K562 (cell line): ENCODE measurements around the gene HSPB3. TPM values are rescaled to one million over a fixed set of nuclear protein-coding genes. Genes with fewer than 3 reads are reported as not detected.

Experiments used
- ATAC-seq: fragments of 200-7000 bp; cut with Tn5 transposase; 3 replicates; pipeline ENCODE4 v1.9.1; 2020; ENCODE audit warnings: moderate library complexity
- BruUV-seq: library from RNA; stranded (reverse); fragments of 400-500 nt; replicated peaks from 2 replicates; lab custom pipeline; 2021; lab: Mats Ljungman, UMichigan
- CTCF ChIA-PET: fragments of 300-600 bp; formaldehyde crosslinking; extraction: SDS; loops from one replicate; lab custom pipeline; 2021; ENCODE audit warnings: low intra/inter-chr PET ratio; lab: Yijun Ruan, JAX
- POLR2A ChIA-PET: fragments of 300-600, 350-650 bp; sonication (Branson Sonifier 250); formaldehyde crosslinking; extraction: SDS; loops from one replicate; lab custom pipeline; 2021; ENCODE audit warnings: antibody characterized with exemption, inconsistent platforms; lab: Yijun Ruan, JAX
- DNase-seq, 4 experiments: peaks; one replicate each; pipeline versions ENCODE4 v3.0.0 to v3.0.0-alpha.2; 2011 to 2018; ENCODE audit warnings: low spot score in 3 of 4, mixed read lengths in 3 of 4; ENCODE audit errors: extremely low read depth in 1 of 4
- FAIRE-seq: peaks from 2 replicates; lab custom pipeline; 2011; peaks lifted over from hg19 to GRCh38; lab: Jason Lieb, UNC
- H2AFZ ChIP-seq: 2 replicates; pipeline ENCODE4 v1.6.0; 2011; ENCODE audit warnings: low read depth, low read length, control low read depth, inconsistent platforms
- H3K27ac ChIP-seq: fragments of 200-600 bp; 3 replicates; pipeline ENCODE4 v1.8.0; 2011; ENCODE audit warnings: low read depth, mild to moderate bottlenecking, control low read depth, inconsistent platforms, low read length, moderate library complexity, mixed read lengths; ENCODE audit errors: extremely low read depth
- H3K27me3 ChIP-seq, 2 experiments: fragments of 300-600 bp in 1 of 2; 2 replicates in 1 of 2; 3 replicates in 1 of 2; pipeline versions ENCODE4 v1.6.0 to v1.8.0; 2011; ENCODE audit warnings: inconsistent platforms in 2 of 2, low read length in 2 of 2, mild to moderate bottlenecking in 1 of 2, mixed read lengths in 1 of 2, moderate library complexity in 1 of 2; ENCODE audit not compliant: control insufficient read depth in 2 of 2, insufficient read depth in 2 of 2
- H3K36me3 ChIP-seq: fragments of 300-600 bp; 3 replicates; pipeline ENCODE4 v1.8.0; 2011; ENCODE audit warnings: mild to moderate bottlenecking, low read length, inconsistent platforms; ENCODE audit not compliant: control insufficient read depth, insufficient read depth
- H3K4me1 ChIP-seq, 2 experiments: fragments of 200-600 bp in 1 of 2; replicated peaks in 1 of 2; 2 replicates in 1 of 2; 3 replicates in 1 of 2; pipeline versions ENCODE4 v1.5.1 to v1.8.0; 2011; ENCODE audit warnings: inconsistent platforms in 2 of 2, low read length in 2 of 2, mild to moderate bottlenecking in 1 of 2, mixed read lengths in 1 of 2, moderate library complexity in 1 of 2; ENCODE audit not compliant: control insufficient read depth in 2 of 2, insufficient read depth in 2 of 2
- H3K4me2 ChIP-seq: 2 replicates; pipeline ENCODE4 v1.6.1; 2011; ENCODE audit warnings: low read length, control low read depth, inconsistent platforms, mixed read lengths; ENCODE audit not compliant: insufficient read depth
- H3K4me3 ChIP-seq: fragments of 200-600 bp; sonication (generic), shearing (Covaris generic); 2 replicates; pipeline ENCODE4 v1.5.1; 2016; ENCODE audit warnings: control low read depth, inconsistent platforms
- H3K79me2 ChIP-seq: fragments of 200-600 bp; 3 replicates; pipeline ENCODE4 v1.8.0; 2011; ENCODE audit warnings: low read length, inconsistent platforms; ENCODE audit not compliant: control insufficient read depth, insufficient read depth
- H3K9ac ChIP-seq, 2 experiments: 2 replicates each; pipeline versions ENCODE4 v1.6.0 to v1.6.1; 2011; ENCODE audit warnings: low read depth in 2 of 2, low read length in 2 of 2, control low read depth in 1 of 2, inconsistent platforms in 1 of 2, mild to moderate bottlenecking in 1 of 2, mixed read lengths in 1 of 2; ENCODE audit not compliant: insufficient read depth in 1 of 2
- H3K9me1 ChIP-seq: one replicate; pipeline ENCODE4 v1.6.0; 2011; ENCODE audit warnings: inconsistent platforms, mild to moderate bottlenecking, low read length, moderate library complexity; ENCODE audit not compliant: control insufficient read depth, insufficient read depth
- H3K9me3 ChIP-seq: replicated peaks from 2 replicates; pipeline ENCODE4 v1.5.1; 2011; ENCODE audit warnings: low read depth, low read length, inconsistent platforms; ENCODE audit not compliant: control insufficient read depth, insufficient read depth
- H4K20me1 ChIP-seq: replicated peaks from 2 replicates; pipeline ENCODE4 v1.6.1; 2011; ENCODE audit warnings: low read length, inconsistent platforms, mixed read lengths; ENCODE audit not compliant: control insufficient read depth, insufficient read depth
- CBX5 ChIP-seq: IDR thresholded peaks from 2 replicates; pipeline ENCODE4 v1.6.1; 2014; ENCODE audit warnings: low read depth, borderline replicate concordance
- CC2D1A ChIP-seq: fragments of 450-650 bp; IDR thresholded peaks from 2 replicates; pipeline ENCODE4 v1.6.1; 2017; ENCODE audit warnings: mild to moderate bottlenecking
- ERF ChIP-seq: fragments of 450-650 bp; formaldehyde crosslinking; IDR thresholded peaks from 2 replicates; pipeline ENCODE4 v1.4.0; 2020; ENCODE audit warnings: mild to moderate bottlenecking, mixed read lengths
- FUS ChIP-seq: fragments of 200-400 bp; formaldehyde crosslinking; optimal IDR thresholded peaks from 2 replicates; pipeline ENCODE3; 2017; ENCODE audit warnings: low read depth, low read length
- MAFK ChIP-seq: IDR thresholded peaks from 2 replicates; pipeline ENCODE4 v1.6.1; 2011; ENCODE audit warnings: low read length, improper control_type of control experiment
- POLR3G ChIP-seq: IDR thresholded peaks from 2 replicates; pipeline ENCODE4 v1.6.1; 2011; ENCODE audit not compliant: insufficient read length, insufficient replicate concordance; ENCODE audit errors: extremely low read depth
- PPARD ChIP-seq: fragments of 250-450 bp; sonication (Bioruptor Pico); IDR thresholded peaks from 2 replicates; pipeline ENCODE4 v1.8.0; 2022; ENCODE audit warnings: inconsistent platforms, mild to moderate bottlenecking, moderate library complexity
- RFX5 ChIP-seq: IDR thresholded peaks from 2 replicates; pipeline ENCODE4 v1.6.1; 2011; ENCODE audit warnings: low read depth, mild to moderate bottlenecking, improper control_type of control experiment, low read length
- TEAD2 ChIP-seq: fragments of 450-650 bp; IDR thresholded peaks from 2 replicates; pipeline ENCODE4 v1.6.1; 2016; ENCODE audit warnings: missing genetic modification characterization, control low read depth, missing compliant biosample characterization
- TFAM ChIP-seq: fragments of 250-450 bp; sonication (Bioruptor Pico); conservative IDR thresholded peaks from 2 replicates; pipeline ENCODE4 v1.5.0; 2021; ENCODE audit warnings: mild to moderate bottlenecking, moderate library complexity
- ZKSCAN1 ChIP-seq: fragments of 150-350 bp; IDR thresholded peaks from 2 replicates; pipeline ENCODE4 v1.6.1; 2016; ENCODE audit warnings: low read depth, low read length
- WGBS: fragments of 100-300 bp; shearing (Covaris generic); methylation state at CpG from one replicate; pipeline ENCODE4 v1.1.6; 2016; ENCODE audit warnings: low coverage, mixed read lengths; ENCODE audit not compliant: insufficient coverage; ENCODE audit errors: missing lambda C conversion rate; 5-methylcytosine and 5-hydroxymethylcytosine counted together
- in situ Hi-C: fragments of 300-500 bp; cut with MboI; formaldehyde crosslinking; loops from 4 replicates; pipeline ENCODE4 v1.15.0; 2018; ENCODE audit warnings: inconsistent platforms, mixed read lengths
- intact Hi-C: fragments of 100-400 bp; cut with micrococcal nuclease; formaldehyde crosslinking; loops from 2 replicates; pipeline ENCODE4 v1.14.2; 2022
- polyA plus RNA-seq, 8 experiments: library from polyadenylated mRNA; depleted of rRNA in 4 of 8; stranded (reverse) in 5 of 8; unstranded in 3 of 8; fragments of >200 nt; fragmentation: Nextera tagmentation in 2 of 8; fragmentation: Illumina TruSeq in 1 of 8; extraction: Ambion mirVana in 2 of 8; extraction: Trizol in 1 of 8; gene quantifications; 2 replicates each; pipeline versions ENCODE4 v1.2.1 to v1.2.3, GENCODE V29; 2011 to 2014; ENCODE audit warnings: inconsistent platforms in 1 of 8, missing spikeins in 1 of 8
- total RNA-seq, 7 experiments: library from RNA; depleted of rRNA in 6 of 7; stranded (reverse); fragments of >200 nt in 6 of 7; fragmentation: Illumina TruSeq in 2 of 7; extraction: Trizol in 2 of 7; gene quantifications; 2 replicates each; pipeline versions ENCODE4 v1.2.1 to v1.2.3, GENCODE V29; 2011 to 2021; ENCODE audit warnings: low replicate concordance in 1 of 7
- TF ChIP-seq, protein P1 (sequence below): fragments of 450-650 bp; formaldehyde crosslinking; IDR thresholded peaks from 2 replicates; pipeline ENCODE4 v1.4.0; 2020; ENCODE audit warnings: mild to moderate bottlenecking
- TF ChIP-seq, protein P2 (sequence below), 2 experiments: fragments of 200-800 bp in 1 of 2; sonication (Bioruptor generic) in 1 of 2; sonication (generic) in 1 of 2; formaldehyde crosslinking in 1 of 2; IDR thresholded peaks in 1 of 2; conservative IDR thresholded peaks in 1 of 2; 2 replicates each; pipeline versions ENCODE4 v1.5.0 to v1.6.1; 2016 to 2020; ENCODE audit warnings: missing compliant biosample characterization in 1 of 2, missing genetic modification characterization in 1 of 2, missing genetic modification reagents in 1 of 2
- TF ChIP-seq, protein P3 (sequence below): fragments of 450-650 bp; IDR thresholded peaks from 2 replicates; pipeline ENCODE4 v1.6.1; 2016; ENCODE audit warnings: missing biosample characterization, missing genetic modification characterization

HSPB3 gene
- total and polyA plus RNA-seq, 9 of the 15 experiments (the other 6 are each of a cell fraction or from before 2014, with no cell fraction given), result 2.4 to 6.3 (median 3.4) TPM

DNA sequence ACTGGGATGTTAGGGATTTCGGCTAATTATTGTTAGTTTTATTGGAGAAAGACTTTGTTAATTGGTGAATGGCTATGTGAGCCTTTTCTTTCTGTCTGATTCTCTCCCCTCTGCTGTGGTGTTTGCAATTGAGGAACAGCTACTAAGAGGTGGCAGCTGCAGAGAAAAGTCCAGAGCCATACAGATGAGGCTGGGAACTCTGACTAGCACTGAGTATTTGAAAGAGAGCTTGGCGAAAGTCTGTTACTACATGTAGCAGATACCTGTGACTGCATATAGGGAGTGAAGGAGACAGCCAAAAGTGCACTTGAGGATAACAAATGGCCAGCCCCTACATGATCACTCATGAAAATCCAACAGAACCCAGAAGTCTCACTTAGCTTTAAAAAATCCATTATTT lies 44.3 kb upstream of the HSPB3 start:
- Histone ChIP-seq H2AFZ (no peak overlapping the region), H3K36me3 (peaks cover 68% of the 10 kb centered on the region; the same call in 2 of the 3 replicates), H3K27ac (no peak overlapping the region), H3K4me3 (no peak overlapping the region), H3K79me2 (no peaks in the 10 kb centered on the region), H3K4me2 (no peak overlapping the region), H3K9me1 (no peaks in the 10 kb centered on the region), H3K9me3 (no peaks in the 10 kb centered on the region), H4K20me1 (no peaks in the 10 kb centered on the region), H3K4me1 (peaks cover 0 to 3% of the 10 kb centered on the region in 2 experiments; a peak in 4 of 5 replicates), H3K27me3 (no peaks in the 10 kb centered on the region), H3K9ac (no peak overlapping the region)
- no peak for FAIRE-seq
- BruUV-seq, result no TSS peak
- 93% methylated on average over 2 of the region's 2 CpGs for WGBS
- ATAC-seq, result no peak
- CTCF ChIA-PET, result no interaction called here
- in situ Hi-C loops, result no loop called here
- POLR2A ChIA-PET, result interaction anchor here (0.9 to 1.0 kb wide), 4 partner anchors 7 to 38 kb away, joined by 3 to 4 read pairs (median 4); no protein-coding TSS in a partner anchor
- no peak for DNase-seq
- intact Hi-C loops, result no loop called here
- TF ChIP-seq, protein P1, sequence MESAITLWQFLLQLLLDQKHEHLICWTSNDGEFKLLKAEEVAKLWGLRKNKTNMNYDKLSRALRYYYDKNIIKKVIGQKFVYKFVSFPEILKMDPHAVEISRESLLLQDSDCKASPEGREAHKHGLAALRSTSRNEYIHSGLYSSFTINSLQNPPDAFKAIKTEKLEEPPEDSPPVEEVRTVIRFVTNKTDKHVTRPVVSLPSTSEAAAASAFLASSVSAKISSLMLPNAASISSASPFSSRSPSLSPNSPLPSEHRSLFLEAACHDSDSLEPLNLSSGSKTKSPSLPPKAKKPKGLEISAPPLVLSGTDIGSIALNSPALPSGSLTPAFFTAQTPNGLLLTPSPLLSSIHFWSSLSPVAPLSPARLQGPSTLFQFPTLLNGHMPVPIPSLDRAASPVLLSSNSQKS, result no peak
- no peak for TF ChIP-seq ZKSCAN1
- TF ChIP-seq POLR3G, result no peak
- TF ChIP-seq MAFK, result no peak
- no peak for TF ChIP-seq TFAM (CRISPR knock-in tag)
- no peak for TF ChIP-seq ERF (CRISPR knock-in tag)
- TF ChIP-seq, protein P2, sequence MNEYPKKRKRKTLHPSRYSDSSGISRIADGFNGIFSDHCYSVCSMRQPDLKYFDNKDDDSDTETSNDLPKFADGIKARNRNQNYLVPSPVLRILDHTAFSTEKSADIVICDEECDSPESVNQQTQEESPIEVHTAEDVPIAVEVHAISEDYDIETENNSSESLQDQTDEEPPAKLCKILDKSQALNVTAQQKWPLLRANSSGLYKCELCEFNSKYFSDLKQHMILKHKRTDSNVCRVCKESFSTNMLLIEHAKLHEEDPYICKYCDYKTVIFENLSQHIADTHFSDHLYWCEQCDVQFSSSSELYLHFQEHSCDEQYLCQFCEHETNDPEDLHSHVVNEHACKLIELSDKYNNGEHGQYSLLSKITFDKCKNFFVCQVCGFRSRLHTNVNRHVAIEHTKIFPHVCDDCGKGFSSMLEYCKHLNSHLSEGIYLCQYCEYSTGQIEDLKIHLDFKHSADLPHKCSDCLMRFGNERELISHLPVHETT (CRISPR knock-in tag; conservative IDR thresholded peaks at IDR 0.05 in 1 of 2, IDR thresholded peaks at IDR 0.05 in 1 of 2), result no peak
- no peak for TF ChIP-seq PPARD (CRISPR knock-in tag)
- TF ChIP-seq CBX5, result no peak
- no peak for TF ChIP-seq CC2D1A
- no peak for TF ChIP-seq FUS
- no peak for TF ChIP-seq RFX5
- TF ChIP-seq, protein P3, sequence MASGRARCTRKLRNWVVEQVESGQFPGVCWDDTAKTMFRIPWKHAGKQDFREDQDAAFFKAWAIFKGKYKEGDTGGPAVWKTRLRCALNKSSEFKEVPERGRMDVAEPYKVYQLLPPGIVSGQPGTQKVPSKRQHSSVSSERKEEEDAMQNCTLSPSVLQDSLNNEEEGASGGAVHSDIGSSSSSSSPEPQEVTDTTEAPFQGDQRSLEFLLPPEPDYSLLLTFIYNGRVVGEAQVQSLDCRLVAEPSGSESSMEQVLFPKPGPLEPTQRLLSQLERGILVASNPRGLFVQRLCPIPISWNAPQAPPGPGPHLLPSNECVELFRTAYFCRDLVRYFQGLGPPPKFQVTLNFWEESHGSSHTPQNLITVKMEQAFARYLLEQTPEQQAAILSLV (tag), result no peak
- no peak for TF ChIP-seq TEAD2
